HuH-7.5 (cell line): ENCODE measurements around the gene SAMD10.
A peak's percentile ranks its signal among the peaks of the same experiment; 100 is the strongest.
"Not testable (repeated sequence)": the region's sequence is repeated elsewhere in the genome, so short reads cannot be mapped to it uniquely, and the experiment has no call there.

Source experiments
- DNase-seq: peaks from one replicate; pipeline ENCODE4 v3.0.0; 2011; ENCODE audit warnings: low spot score

SAMD10 gene

GRCh38 chr20:64001607-64002011 lies 22.2 kb upstream of the SAMD10 start:
- no peak for DNase-seq

DNA sequence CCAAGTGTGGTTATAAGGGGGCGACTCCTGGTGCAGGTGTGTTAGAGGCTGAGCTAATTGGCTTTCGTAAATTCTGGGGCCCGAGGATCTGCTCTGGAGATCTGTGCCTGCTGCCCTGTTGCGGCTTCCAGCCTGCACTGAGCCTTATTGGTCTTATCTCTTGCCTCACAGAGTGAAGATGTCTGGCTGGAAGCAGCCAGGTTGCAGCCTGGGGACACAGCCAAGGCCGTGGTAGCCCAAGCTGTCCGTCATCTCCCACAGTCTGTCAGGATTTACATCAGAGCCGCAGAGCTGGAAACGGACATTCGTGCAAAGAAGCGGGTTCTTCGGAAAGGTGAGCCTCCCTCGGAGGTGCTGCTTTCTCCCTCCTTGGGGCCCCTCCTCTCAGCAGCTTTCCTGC lies 21.5 kb upstream of the SAMD10 start:
- DNase-seq = no peak

DNA sequence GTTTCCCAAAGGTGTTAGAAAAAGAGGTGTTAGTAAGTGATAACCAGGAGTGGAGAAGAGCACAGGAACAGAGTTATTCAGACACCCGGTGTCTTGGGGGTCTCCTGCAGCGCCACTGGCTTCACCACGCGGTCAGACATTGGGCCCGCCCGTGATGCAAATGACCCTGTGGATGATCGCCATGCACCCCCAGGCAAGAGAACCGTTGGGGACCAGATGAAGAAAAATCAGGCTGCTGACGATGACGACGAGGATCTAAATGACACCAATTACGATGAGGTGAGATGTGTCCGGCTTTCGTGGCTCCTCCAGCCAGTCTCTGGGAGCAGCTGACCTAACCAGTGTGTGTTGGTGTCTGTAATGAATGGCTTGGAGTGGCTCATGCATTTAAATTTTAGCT lies 3.5 kb upstream of the SAMD10 start:
- DNase-seq = no peak

- peak; percentile 98 for DNase-seq
Observed at GRCh38 chr20:63980806-63981728, 1.6 kb upstream of the SAMD10 start, which contains the start of gene PRPF6. Gene PRPF6 (plus strand): TSS chr20:63981132. CDS start chr20:63981246, 114 bp downstream.

GRCh38 chr20:63980317-63980805 lies 919 bp upstream of the SAMD10 start:
- DNase-seq = no peak

DNA sequence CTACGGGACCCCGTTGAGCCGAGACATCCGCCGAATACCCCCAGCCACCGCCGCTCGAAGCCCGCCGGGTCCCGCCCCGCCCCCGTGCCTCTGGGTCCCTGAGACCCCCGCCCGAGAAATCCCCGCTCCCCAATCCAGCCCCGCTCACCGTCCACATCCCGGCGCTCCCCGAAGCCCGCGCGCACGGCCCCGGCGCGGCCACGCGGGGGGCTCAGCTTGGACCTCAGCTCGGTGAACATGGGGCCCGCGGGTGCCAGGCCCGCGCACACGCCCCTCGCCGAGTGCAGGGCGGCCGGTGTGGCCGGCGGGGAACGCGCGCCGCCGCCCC lies 249 bp downstream of the SAMD10 start:
- peak; percentile 43 for DNase-seq

- peak; percentile 89 for DNase-seq
Observed at GRCh38 chr20:63978319-63979228, 868 bp downstream of the SAMD10 start.

DNA sequence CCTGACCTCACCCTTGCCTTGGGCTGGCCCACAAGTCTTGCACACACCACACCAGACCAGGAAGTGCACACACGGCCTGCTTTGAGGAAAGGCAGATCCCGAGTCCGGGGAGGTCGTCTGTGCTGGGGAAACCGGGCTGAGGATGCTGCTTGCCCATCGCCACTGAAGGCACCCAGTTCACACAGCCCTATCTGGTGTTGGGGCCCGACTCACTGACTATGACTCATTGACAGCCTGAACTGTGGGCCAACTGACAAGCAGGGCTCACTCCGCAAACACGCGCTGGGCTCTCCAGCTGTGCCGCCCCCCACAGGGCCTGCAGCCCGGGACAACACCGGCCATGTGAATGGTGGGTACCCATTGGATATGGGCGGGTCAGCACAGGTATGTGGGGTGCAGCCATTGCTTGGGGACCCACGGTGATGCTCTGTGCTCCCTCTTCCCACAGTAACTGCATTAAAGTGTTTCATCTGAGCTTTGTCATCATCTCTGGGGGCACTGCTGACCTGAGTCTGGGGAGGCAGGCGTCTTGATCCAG lies 1.6 kb downstream of the SAMD10 start:
- peak; percentile 27 for DNase-seq

DNA sequence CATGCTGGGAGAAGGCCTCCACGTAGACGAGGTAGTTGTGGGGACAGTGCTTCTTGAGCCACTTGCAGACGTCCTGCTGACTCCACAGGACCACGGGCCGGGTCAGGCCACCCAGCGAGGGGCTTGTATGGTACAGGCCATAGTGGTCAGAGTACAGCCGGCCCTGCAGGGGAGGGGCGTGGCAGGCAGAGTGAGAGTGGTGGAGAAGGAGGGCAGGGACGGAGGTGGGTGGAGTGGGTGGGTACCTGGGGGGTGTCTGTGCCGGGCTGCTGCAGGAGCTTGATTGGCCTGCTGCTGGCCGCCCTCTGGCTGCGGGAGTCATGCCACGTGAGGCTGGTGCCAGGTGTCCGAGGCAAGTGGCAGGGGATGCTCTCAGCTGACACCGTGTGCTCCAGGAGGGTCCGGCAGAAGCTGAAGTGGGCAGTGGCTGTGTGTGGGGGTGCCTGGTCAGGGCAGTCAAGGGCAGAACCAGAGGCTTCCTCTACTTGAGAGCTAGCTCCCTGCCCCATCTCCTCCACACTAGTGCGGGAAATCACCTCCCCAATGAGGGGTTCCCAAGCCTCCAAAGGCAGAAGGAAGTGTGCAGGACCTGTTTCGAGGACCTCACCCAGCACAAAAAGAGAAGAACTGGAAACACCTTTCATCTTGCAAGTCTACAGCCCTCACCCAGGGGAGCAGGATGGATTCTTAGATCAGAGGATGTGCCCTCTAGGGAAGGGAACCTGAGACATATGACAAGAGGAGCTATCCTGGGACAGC lies 2.3 kb downstream of the SAMD10 start:
- no peak for DNase-seq

- DNase-seq = not testable (repeated sequence)
Observed at GRCh38 chr20:63976511-63976910, 2.9 kb downstream of the SAMD10 start.

- DNase-seq = peak; percentile 22
Observed at GRCh38 chr20:63974402-63975200, 4.8 kb downstream of the SAMD10 start.

DNA sequence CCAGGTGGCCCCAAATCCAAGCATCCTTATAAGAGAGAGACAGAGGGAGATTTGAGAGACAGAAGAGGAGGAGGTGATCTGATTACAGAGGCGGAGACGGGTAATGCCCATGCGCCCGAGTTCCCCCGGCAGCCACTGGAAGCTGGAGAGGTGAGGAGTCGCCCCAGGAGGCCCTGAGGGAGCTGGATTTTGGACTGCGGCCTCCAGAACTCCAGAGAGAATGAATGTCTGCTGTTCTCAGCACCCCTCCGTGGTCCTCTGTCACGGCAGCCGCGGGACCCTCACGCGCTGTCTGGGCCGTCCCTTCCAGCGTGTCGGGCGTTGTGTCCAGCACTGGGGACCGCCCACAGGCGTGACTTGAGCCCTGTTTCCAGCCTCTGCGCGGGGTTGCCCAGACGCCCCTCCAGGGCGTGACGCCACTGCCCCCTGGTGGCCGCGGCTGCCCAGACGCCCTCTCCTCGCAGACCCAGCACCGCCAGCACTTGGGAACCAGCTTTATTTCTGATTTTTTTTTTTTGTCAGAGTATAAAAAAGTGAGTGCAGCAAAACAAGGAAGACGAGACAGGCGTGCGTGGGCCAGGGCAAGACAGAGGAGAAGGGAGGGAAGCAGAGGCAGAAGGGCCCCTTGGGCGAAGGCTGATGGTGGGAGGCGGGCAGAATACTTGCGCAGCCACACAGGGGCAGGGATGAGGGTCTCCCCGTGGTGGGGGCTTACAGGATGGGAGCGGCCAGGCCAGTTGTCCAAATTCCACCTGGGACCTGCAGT lies 5.6 kb downstream of the SAMD10 start:
- peak; percentile 99 for DNase-seq

DNA sequence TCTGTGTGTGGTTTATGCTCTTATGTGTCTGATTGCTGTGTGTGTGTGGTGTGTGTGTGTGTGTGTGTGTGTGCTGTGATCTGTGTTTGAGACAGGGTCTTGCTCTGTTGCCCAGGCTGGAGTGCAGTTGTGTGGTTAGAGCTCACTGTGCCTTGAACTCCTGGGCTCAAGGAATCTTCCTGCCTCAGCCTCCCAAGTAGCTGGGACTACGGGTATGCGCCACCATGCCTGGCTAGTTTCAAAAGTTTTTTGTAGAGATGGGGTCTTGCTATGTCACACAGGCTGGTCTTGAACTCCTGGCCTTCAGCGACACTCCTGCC lies 6.3 kb downstream of the SAMD10 start:
- no peak for DNase-seq

DNA sequence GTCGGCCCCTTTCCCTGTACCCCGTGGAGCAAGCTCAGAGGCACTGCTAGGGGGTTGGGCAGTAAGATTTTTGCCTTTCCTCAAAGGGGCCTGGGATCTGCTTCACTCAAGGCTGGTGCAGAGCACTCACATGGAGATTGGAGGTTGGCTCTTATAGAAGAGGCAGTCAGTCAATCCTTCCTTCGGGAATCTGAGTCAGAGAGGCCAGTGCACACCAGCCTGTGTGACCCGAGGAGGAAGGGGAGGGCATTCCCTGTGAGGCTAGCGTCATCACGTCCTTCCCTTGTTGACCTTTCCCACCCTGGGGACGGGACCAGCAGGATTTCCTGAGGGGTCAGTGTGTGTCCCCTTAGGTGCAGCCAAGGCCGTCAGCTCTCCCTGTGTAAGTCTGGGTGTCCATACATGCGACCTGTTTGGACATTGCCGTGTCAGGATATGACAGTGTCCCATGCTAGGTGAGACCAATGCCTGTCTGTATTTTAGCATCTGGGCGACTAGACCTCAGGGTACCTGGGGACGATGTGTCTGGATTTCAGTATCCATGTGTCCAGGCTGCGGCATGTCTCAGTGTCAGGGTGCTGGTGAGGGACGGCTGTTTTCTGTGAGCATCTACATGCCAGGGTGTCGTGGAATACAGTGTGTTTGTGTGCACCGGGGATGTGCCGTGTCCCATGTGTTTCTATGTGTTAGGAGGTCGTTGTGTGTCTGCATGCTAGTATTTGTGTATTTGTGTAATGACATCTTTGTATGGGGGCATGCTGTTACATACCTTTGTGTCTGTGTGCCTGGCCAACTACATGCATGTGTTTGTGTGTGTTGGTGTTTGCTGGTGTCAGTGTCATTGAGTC lies 6.9 kb downstream of the SAMD10 start:
- no peak for DNase-seq

- not testable (repeated sequence) for DNase-seq
Observed at GRCh38 chr20:63971960-63972311, 7.5 kb downstream of the SAMD10 start.

DNA sequence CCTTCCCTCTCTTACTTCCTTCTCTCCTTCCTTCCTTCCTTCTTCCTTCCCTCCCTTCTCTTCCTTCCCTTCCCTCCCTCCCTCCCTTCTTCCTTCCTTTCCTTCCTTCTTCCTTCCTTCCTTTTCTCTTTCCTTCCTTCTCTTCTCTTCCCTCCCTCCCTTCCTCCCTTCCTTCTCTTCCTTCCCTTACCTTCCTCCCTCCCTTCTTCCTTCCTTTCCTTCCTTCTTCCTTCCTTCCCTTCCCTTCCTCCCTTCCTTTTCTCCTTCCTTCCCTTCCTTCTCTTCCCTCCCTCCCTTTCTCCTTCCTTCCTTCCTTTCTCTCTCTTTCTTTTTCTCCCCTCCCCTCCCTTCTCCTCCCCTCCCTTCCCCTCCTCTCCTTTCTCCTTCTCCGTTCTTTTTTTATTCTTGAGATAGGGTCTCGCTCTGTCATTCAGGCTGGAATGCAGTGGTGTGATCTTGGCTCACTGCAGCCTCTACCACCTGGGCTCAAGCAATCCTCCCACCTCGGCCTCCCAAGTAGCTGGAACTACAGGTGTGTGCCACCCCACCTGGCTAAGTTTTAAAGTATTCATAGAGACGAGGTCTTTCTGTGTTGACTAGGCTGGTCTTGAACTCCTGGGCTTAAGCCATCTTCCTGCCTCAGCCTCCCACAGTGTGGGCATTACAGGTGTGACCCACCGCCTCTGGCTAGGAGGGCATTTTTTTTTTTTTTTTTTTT lies 8.6 kb downstream of the SAMD10 start:
- no peak for DNase-seq

GRCh38 chr20:63969838-63970713 lies 9.4 kb downstream of the SAMD10 start, which contains the start of gene ZNF512B:
Gene ZNF512B (minus strand): TSS chr20:63969930. CDS start chr20:63967950, 1,980 bp downstream.
- no peak for DNase-seq
